AG10803 (cell line): ENCODE results near the gene ANLN.

Experiments used
- DNase-seq: peaks from one replicate; pipeline ENCODE4 v3.0.0; 2010; ENCODE audit warnings: low read depth
- H3K4me3 ChIP-seq: 2 replicates; pipeline ENCODE4 v1.5.1; 2011; ENCODE audit warnings: mild to moderate bottlenecking, low read length, control low read depth
- TF ChIP-seq, protein P1 (sequence below): conservative IDR thresholded peaks from 2 replicates; pipeline ENCODE4 v1.5.1; 2011; ENCODE audit warnings: mild to moderate bottlenecking, low read length, control low read depth, inconsistent platforms

The ANLN gene, protein sequence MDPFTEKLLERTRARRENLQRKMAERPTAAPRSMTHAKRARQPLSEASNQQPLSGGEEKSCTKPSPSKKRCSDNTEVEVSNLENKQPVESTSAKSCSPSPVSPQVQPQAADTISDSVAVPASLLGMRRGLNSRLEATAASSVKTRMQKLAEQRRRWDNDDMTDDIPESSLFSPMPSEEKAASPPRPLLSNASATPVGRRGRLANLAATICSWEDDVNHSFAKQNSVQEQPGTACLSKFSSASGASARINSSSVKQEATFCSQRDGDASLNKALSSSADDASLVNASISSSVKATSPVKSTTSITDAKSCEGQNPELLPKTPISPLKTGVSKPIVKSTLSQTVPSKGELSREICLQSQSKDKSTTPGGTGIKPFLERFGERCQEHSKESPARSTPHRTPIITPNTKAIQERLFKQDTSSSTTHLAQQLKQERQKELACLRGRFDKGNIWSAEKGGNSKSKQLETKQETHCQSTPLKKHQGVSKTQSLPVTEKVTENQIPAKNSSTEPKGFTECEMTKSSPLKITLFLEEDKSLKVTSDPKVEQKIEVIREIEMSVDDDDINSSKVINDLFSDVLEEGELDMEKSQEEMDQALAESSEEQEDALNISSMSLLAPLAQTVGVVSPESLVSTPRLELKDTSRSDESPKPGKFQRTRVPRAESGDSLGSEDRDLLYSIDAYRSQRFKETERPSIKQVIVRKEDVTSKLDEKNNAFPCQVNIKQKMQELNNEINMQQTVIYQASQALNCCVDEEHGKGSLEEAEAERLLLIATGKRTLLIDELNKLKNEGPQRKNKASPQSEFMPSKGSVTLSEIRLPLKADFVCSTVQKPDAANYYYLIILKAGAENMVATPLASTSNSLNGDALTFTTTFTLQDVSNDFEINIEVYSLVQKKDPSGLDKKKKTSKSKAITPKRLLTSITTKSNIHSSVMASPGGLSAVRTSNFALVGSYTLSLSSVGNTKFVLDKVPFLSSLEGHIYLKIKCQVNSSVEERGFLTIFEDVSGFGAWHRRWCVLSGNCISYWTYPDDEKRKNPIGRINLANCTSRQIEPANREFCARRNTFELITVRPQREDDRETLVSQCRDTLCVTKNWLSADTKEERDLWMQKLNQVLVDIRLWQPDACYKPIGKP

DNA sequence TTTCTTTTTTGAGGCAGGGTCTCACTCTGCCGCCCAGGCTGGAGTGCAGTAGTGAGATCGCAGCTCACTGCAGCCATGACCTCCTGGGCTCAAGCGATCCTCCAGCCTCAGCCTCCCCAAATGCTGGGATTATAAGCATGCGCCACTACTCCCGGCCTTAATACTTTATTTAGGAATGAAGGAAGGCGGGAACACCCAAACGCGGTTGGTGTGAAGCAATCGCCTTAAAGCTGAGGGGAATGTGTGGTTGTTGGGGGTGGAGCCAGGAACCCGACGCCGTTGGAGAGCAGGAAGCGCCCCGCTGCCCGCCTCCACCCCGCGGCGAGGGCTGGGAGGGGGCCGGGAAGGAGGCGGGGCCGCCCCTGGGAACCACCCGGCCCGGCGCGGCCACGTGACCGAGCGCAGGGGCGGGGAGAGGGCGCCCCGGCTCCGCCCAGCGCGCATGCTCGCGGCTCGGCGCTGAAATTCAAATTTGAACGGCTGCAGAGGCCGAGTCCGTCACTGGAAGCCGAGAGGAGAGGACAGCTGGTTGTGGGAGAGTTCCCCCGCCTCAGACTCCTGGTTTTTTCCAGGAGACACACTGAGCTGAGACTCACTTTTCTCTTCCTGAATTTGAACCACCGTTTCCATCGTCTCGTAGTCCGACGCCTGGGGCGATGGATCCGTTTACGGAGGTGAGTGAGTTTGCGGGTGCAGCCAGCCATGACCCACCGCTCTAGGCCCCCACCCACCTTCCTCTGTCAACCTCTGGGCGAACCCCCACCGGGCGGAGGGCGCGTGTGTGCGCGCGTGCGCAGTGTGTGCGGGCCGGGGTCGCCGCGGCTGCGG, at the start of gene ANLN:
ANLN (plus strand) TSS at position 492 of the 828 bp plus-strand sequence; CDS start at position 657, 165 bp downstream.
- DNase-seq: peak; percentile 97
- TF ChIP-seq, protein P1, sequence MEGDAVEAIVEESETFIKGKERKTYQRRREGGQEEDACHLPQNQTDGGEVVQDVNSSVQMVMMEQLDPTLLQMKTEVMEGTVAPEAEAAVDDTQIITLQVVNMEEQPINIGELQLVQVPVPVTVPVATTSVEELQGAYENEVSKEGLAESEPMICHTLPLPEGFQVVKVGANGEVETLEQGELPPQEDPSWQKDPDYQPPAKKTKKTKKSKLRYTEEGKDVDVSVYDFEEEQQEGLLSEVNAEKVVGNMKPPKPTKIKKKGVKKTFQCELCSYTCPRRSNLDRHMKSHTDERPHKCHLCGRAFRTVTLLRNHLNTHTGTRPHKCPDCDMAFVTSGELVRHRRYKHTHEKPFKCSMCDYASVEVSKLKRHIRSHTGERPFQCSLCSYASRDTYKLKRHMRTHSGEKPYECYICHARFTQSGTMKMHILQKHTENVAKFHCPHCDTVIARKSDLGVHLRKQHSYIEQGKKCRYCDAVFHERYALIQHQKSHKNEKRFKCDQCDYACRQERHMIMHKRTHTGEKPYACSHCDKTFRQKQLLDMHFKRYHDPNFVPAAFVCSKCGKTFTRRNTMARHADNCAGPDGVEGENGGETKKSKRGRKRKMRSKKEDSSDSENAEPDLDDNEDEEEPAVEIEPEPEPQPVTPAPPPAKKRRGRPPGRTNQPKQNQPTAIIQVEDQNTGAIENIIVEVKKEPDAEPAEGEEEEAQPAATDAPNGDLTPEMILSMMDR: no peak
- H3K4me3 ChIP-seq: peak within 1 kb of the TSS; percentile 89

DNA sequence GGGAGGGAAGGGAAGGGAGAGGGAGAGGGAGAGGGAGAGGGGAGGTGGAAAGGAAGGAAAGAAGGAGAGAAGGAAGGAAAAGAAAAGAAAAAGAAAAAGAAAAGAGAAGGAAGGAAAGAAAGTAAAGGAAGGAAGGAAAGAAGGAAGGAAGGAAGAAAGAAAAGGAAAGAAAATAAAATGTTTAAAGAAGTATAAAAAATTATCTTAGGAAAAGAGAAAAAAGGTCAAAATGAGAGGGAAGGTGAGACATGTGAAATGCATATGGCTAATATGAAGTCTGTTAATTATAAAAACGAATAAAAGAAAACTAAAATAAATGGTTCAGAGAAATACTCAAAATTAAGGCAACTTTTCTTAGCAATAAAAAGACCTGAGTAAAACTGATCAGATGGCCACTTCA, 46.1 kb upstream of the ANLN start:
- no peak for DNase-seq
- no peak overlapping the region for H3K4me3 ChIP-seq
- TF ChIP-seq, protein P1: no peak

DNA sequence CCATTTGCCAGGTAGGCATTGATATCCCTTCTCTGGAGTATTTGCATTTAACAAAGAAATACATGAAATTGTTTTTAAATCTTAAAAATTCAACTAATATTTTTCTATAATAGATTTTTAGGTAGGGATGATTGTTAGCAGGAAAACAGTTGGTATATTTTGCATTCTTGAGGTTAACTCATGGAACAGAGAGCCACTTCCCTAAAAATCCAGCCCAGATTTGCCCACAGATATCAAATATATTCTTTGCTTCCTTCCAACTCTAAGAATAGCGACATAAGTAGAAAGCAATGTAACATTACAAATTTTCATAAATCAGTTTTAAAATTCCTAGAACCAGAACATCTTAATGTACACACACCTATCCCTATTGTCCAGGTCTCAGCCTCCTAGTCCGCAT, 45.0 kb upstream of the ANLN start:
- H3K4me3 ChIP-seq: no peak overlapping the region
- no peak for DNase-seq
- TF ChIP-seq, protein P1: no peak

DNA sequence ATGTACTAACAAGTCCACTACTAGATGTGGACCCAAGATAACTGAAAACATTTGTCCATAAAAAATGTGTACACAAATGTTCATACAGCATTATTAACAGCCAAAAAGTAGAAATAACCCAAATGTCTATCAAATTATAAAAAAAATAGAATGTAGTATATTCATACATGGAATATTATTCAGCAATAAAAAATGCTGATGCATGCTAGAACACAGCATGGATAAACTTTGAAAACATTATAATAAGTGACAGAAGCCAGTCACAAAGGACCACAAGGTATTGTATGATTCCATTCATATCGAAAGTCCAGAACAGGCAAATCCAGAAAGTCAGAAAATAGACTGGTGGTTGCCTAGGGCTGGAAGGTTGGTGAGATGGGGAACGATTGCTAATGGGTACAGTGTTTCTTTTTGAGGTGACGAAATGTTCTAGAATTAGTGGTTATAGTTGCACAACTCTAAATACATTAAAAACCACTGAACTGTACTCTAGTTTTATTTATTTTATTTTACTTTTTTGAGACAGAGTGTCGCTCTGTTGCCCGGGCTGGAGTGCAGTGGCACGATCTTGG, 43.3 kb upstream of the ANLN start:
- TF ChIP-seq, protein P1: no peak
- DNase-seq: peak; percentile 21
- no peak overlapping the region for H3K4me3 ChIP-seq

DNA sequence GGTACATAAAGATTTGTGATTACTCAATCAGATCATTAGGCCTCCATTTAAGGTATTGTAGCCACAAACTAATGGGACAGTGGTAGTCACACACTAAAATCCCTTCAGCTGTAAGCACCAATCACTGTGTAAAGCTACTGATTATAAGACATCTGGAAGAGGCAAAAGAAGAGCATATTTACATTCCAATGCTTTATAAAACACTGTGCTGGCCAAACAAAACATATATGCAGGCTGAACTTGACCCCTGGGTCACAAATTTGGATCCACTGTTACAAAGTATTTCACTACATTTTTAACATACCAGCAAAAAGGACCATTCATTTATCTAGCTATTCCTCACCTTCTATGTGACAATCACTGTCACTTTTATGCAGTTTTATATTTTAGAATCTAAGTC, 41.4 kb upstream of the ANLN start:
- TF ChIP-seq, protein P1: no peak
- H3K4me3 ChIP-seq: no peak overlapping the region
- DNase-seq: peak; percentile 74

DNA sequence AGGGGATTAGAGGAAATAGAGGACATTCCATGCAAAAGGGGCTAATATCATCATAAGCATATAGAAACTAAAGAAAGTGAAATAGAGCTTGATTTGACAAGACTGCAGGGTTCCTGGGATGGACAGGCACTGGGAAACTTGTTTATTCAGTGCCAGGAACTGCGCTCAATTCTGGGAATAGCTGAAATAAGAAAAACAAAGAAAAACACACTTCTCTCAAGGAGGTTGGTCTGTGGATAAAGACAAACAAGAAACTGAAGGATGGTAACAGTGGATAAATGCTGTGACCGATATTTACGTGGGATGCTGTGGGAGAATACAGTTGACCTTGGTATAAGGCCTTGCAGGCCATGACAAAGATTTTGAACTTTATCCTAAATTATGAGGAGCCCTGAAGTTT, 40.9 kb upstream of the ANLN start:
- no peak for DNase-seq
- H3K4me3 ChIP-seq: no peak overlapping the region
- TF ChIP-seq, protein P1: no peak
